Epithelial cell of umbilical artery (primary cell): ENCODE measurements around the gene KATNBL1. TPM values are rescaled to one million over a fixed set of nuclear protein-coding genes. Genes with fewer than 3 reads are reported as not detected.

Experiments
- total RNA-seq: library from RNA; depleted of rRNA; stranded (reverse); fragments of >200 nt; gene quantifications from 2 replicates; pipeline ENCODE4 v1.2.3, GENCODE V29; 2014

The KATNBL1 gene, protein sequence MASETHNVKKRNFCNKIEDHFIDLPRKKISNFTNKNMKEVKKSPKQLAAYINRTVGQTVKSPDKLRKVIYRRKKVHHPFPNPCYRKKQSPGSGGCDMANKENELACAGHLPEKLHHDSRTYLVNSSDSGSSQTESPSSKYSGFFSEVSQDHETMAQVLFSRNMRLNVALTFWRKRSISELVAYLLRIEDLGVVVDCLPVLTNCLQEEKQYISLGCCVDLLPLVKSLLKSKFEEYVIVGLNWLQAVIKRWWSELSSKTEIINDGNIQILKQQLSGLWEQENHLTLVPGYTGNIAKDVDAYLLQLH
- 58.5 and 82.2 TPM in 2 replicates for total RNA-seq

DNA sequence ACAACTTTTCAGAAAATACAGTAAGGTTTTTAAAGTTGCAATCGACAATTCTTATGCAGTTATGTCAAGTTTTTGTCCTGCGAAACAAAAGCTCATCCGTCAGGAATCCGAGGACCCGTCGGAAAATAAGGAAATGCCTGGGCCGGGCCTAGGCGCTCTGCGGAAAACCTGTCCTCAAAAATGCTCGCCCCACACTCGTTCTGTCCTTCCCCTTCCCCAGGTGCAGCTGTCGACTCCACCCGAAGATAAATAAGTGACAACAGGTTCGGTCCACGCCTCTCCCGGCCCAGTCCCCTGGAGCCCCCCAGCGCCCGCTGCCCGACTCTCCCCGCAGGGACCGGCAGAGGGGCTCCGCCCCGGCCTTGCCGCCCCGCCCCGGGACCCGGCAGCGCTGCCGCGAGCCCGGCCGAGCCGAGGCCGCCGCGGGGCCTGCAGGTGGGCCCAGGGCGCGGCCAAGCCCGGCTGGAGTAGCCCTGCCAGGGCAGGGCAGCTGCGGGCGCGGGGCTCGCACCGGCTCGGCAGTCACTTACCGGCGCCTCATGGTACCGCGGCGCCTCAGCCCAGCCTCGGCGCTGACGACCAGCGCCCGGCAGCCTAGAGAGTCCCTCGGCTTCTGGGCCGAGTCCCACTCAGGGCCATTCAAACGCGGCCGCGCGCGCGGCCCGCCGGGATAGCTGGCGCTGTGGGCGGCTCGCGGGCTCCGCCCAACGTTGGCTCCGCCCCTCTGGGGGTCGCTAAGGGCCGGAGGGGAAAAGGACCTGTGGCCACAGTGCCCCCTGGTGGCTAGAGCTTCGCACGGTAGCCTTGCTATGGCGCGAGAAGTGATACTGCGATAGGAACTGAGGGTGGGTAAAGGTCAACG lies at the start of gene KATNBL1:
KATNBL1 (minus strand) TSS at position 676 of the 862 bp plus-strand sequence. CDS start 46,420 bp downstream, outside the sequence.

DNA sequence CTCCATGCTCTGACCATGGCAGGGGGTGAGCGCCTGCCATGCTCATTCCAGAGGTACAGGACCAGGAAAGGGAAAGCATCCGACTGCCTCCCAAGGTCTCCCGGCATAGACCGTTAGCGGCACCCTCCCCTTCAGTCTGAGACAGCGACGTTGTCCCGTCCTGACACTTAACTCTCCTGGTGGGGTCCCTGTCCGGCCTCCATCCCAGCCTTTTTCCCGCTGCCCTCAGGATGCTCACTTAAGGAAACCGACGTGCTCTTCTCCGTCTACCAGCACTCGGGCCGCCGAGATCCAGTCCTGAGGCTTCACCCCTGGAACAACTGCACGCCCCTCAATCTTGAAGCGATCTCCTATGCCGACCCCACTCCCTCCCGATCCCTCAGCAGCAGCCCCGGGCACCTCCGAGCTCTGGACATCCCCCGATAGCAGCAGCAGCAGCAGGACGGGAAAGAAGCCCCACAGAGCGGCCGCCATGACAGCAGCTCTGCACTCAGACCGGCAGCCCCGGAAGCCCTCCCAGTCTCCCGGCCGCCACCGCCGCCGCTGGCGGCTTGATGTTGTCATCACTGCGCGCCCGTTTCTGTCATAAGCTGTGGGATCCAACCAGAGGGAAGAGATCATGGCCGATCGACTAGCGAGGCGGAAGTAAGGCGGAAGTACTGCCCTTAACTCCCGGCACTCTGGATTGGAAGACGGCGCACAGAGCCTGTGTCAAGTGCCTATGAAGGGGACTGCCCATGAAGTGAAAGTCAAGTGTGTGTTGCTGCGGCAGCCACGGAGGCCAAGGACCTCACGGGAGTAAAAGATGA lies 108.3 kb downstream of the KATNBL1 start, which contains the start of the genes EMC7 and PGBD4:
EMC7 (minus strand) TSS at position 497 of the 809 bp plus-strand sequence; CDS start at position 474, 23 bp downstream.
PGBD4 (plus strand) TSS at position 718 of the 809 bp plus-strand sequence. CDS start 449 bp downstream, outside the sequence.

Other genes starting within 250 kb of the KATNBL1 start
- gene CHRM5, start 241.6 kb downstream of the KATNBL1 start, total RNA-seq: not detected in 2 replicates
- 29.6 and 43.2 TPM in 2 replicates for gene AVEN, start 170.9 kb downstream of the KATNBL1 start, total RNA-seq
- gene EMC7, start 108.2 kb downstream of the KATNBL1 start, total RNA-seq: 39.3 and 50.8 TPM in 2 replicates
- gene PGBD4, start 108.0 kb downstream of the KATNBL1 start, total RNA-seq: 0.65 and 1.4 TPM in 2 replicates
- gene EMC4, start 14.9 kb upstream of the KATNBL1 start, total RNA-seq: 249 and 283 TPM in 2 replicates
- 14.3 TPM in 2 replicates for gene SLC12A6, start 127.7 kb upstream of the KATNBL1 start, total RNA-seq
- 154 and 299 TPM in 2 replicates for gene NOP10, start 133.0 kb upstream of the KATNBL1 start, total RNA-seq
- not detected in 2 replicates for gene NUTM1, start 133.2 kb upstream of the KATNBL1 start, total RNA-seq
- 5.2 and 10.8 TPM in 2 replicates for gene LPCAT4, start 157.1 kb upstream of the KATNBL1 start, total RNA-seq
- gene GOLGA8A, start 227.7 kb upstream of the KATNBL1 start, total RNA-seq: 10.7 and 18.1 TPM in 2 replicates